ACHN (cell line): ENCODE results near the gene LRP5.
A peak's percentile ranks its signal among the peaks of the same experiment; 100 is the strongest.
"Not testable (repeated sequence)": the region's sequence is repeated elsewhere in the genome, so short reads cannot be mapped to it uniquely, and the experiment has no call there.

Experiments
- DNase-seq: peaks from one replicate; pipeline ENCODE4 v3.0.0-alpha.2; 2015
- in situ Hi-C: cut with HindIII; loops from 2 replicates; pipeline ENCODE4 v1.10.0; 2017; ENCODE audit warnings: low sequenced_read_pairs, low pct_ligation_motif_present, low pct_unique_long_range_greater_than_20kb

The LRP5 gene

DNA sequence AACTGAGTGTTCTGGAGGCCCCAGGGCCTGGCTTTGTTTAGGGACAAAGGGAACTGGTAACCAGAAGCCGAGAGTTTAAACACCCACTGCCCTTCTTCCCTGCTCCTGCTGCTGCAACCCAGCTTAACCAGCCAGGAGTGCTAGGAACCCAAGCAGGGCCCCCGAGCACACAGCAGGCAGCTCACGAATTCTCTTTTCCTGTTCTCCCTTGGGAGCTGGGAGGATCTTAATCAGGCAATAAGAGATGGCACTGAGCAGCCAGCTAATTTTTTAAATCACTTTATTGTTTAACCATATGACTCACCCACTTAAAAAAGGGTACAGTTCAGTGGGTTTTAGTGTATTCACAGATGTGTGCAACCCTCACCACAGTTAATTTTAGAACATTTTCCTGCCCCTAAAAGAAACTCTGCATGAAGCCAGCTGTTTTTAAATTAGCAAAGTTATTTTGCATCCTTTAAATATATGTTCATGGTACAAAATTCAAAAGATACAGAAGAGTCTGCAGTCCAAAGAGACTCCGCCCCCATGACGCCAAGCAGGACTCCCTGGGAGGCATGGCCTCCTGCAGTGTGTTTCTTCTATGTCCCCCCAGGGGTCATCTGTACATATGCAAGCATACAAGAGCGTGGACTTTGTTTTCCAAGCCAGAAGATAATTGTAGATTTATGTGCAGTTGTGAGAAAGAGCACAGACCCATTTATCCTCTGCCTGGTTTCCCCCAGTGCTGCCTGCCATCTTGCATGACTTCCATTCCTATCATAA, 129.3 kb downstream of the LRP5 start:
- in situ Hi-C loops = no loop called here
- peak; percentile 9 for DNase-seq

DNA sequence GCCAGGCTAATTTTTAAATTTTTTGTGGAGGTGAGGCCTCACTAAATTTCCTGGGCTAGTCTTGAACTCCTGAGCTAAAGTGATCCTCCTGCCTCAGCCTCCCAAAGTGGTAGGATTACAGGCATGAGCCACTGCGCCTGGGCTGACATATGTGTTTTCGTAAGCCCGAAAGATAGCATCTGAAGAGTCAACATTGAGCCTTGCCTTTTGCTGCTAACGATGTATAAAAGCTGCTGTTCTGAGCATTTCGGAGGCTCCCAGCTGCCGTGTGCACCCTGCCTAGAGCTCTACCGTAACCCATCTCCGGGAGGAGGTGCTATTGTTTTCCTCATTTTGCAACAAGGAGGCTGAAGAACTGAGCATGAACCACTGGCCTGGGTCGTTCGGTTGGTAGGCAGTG, 130.0 kb downstream of the LRP5 start:
- no peak for DNase-seq
- in situ Hi-C loops = no loop called here

DNA sequence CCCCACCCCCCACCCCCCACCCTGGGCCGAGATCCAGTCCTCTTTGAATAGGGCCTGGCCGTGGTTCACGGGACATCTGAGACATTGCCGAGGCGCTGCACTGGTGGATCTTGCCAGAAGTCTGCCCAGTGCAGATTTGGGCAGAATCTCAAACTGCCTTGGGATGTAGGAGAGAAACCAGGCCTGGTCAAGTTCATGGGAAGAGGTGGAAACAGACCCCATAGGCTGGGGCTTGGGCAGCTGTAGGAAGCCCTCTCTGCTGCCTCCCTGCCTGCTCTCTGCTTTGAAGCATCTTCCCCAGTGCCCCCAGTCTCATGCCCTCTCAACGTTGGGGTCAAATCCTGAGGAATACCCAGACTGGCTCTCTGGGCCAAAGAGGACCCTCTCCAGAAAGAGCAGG, 132.2 kb downstream of the LRP5 start:
- DNase-seq = no peak
- in situ Hi-C loops = no loop called here

DNA sequence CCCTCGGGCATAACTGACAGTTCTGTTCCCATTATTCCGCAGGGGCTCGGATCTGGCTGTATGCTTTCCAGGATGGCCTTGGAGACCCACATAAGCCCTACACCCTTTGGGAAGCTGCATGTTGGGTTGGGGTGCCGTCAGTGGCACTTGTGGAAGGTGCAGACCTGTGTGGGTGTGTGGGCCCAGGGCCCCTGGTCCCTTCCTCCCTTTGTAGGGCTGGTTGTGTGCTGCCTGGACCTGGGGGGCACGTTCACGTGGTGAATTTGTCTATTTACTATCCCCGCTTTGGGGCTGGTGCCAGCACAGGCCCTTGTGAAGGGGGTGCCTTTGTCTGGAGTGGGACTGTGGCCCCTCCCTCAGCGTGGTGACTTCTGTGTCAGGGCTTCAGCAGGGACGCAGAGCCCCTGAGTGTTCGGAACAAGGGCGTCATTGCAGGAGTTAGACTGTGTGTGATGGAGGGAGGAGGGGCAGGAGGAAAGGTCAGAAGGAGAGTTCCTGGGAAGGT, 133.2 kb downstream of the LRP5 start:
- in situ Hi-C loops = no loop called here
- no peak for DNase-seq

DNA sequence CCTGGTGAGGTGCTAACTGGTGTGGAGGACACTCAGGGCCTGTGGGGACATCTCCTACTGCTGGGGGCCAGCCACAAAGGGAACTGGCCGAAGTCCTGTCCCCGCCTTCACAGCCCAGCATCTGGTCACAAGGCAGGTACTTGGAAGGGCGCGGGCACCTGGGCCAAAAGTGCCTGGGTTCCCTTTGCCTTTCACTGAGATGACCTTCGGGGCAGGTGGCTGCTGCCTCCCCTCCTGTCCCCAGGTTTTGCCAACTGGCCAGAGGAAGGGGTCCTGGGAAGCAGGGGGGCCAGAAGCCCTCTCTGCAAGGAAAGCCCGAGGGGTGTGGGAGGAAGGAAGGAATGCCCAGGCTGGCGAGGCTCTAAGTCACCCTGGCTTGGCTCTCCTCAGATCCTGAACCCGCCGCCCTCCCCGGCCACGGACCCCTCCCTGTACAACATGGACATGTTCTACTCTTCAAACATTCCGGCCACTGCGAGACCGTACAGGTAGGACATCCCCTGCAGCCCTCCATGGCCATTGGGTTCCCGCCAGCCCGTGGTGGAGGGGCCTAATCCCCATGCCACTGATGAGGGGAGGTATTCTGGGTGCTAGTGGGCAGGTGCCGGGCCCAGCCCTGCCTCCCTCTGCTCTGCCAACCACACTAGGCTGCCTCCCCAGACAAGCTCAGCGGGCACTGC, 133.8 kb downstream of the LRP5 start:
- no peak for DNase-seq
- in situ Hi-C loops = no loop called here

DNA sequence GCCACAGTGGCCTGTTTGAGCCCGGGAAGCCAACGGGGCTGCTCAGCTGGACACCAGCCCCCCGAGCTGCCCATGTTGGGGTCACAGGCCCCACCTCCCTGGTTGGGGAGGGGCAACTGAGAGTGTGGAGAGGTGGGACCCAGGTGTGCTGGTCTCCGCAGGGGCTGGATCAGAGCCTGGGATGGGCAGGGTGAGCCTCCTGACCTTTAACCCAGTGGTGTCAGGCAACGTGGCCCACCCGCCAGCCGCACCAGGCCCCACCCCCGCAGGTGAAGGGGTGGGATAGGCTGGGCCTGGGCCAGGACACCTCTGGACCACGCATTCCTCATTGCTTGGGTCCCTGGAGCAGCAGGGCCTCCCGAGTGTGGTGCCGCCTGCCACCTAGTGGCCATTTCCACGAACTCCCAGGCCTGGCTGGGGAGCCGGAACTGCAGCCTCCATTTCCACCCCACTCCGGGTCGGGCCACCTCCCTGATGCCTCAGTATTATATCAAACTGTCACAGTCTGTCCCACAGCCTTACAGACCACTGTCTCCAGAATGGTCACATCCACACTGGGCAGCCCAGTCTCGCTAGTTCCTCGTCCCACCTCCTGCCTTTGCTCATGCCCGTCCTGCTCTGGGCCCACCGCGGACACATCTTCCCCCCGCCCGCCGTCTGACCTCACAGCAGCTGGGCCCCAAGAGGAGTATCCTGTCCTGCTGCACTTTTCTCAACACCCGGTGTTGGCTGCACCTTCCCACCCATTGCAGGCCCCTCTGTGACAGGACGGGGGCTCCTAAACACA, 134.8 kb downstream of the LRP5 start:
- peak; percentile 65 for DNase-seq
- in situ Hi-C loops = no loop called here

DNA sequence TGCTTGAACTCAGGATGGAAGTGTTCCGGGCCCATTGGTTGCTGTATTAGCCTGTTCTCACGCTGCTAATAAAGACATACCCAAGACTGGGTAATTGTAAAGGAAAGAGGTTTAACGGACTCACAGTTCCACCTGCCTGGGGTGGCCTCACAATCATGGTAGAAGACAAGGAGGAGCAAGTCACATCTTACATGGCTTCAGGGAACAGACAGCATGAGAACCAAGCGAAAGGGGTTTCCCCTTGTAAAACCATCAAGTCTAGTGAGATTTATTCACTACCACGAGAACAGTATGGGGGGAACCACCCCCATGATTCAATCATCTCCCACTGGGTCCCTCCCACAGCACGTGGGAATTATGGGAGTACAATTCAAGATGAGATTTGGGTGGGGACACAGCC, 135.5 kb downstream of the LRP5 start:
- in situ Hi-C loops, DNase-seq: not testable (repeated sequence)

DNA sequence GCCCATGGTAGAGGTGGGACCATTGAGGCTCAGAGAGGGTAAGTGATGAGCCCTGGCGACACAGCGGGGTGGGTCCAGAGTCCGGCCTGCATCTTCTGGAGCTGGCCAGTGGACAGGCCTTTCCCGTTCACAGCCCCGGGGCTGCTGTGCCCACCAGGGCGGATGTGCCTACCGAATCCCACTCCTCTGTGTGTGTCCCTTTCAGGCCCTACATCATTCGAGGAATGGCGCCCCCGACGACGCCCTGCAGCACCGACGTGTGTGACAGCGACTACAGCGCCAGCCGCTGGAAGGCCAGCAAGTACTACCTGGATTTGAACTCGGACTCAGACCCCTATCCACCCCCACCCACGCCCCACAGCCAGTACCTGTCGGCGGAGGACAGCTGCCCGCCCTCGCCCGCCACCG, 136.2 kb downstream of the LRP5 start:
- DNase-seq = no peak
- in situ Hi-C loops = no loop called here

DNA sequence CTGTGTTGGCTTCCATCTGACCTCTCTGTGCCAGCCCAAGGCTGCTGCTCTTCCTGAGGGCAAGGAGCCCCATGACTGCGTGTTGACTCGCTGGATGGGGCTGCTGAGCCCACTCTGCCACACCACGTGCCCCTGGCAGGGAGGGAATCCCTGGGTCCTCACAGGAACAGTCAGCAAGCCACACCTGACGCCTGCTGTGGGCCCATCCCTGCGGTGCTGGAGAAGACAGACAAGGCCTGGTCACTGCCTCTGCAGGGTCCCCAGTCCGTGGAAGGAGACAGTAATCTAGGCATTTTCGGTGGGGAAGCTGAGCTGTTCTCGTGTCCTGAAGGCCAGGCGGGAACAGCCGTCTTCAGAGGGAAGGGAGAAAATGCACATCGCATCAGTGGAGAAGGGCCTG, 137.6 kb downstream of the LRP5 start:
- in situ Hi-C loops = no loop called here
- DNase-seq = no peak

DNA sequence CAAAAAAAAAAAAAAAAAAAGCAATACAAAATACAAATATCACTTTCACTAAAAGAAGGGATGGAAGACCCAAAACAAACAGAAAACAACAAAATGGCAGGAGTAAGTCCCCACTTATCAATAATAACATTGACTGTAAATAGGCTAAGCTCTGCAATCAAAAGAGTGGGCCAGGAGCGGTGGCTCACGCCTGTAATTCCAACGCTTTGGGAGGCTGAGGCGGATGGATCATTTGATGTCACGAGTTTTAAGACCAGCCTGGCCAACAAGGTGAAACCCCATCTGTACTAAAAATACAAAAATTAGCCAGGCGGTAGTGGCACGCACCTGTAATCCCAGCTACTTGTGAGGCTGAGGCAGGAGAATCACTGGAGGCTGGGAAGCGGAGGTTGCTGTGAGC, 138.3 kb downstream of the LRP5 start:
- in situ Hi-C loops = no loop called here
- DNase-seq = no peak

DNA sequence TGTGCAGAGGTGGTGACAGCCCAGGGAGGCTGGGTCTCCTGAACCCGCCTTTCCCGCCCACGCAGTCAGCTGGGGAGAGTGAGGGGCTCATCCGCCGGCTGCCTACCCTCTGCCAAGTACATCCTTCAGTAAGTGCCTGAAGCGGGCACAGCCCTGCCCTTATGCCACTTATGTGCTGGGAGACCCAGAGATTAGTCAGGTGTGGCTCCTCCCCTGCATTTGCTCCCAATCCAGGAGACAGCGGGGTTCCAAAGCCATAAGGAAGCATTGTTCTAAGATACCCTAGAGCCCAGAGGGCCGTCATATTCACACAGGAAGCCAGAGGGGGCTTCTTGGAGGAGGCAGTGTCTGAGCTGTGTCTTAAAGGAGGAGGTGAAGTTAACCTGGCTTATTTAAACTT, 142.4 kb downstream of the LRP5 start:
- in situ Hi-C loops = no loop called here
- DNase-seq = no peak

DNA sequence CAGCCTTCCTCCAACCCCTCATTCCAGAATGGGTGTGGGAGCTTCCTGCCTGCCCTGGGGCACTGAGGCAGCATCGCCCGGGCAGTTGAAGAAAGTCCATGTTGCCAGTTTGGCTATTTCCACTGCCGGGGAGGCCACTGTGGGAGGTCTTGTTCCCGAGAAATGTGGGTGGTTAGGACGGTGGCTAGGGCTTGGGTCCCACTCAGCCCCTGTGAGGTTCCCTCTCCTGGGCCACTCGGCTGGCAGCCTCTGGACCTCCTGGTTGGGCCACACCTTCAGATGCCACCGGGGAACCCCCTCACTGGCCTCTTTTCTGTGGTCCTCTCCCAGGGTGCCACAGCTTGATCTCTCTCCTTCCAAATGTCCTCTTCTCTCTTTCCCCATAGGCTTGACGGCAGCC, 143.1 kb downstream of the LRP5 start:
- no peak for DNase-seq
- in situ Hi-C loops = no loop called here

DNA sequence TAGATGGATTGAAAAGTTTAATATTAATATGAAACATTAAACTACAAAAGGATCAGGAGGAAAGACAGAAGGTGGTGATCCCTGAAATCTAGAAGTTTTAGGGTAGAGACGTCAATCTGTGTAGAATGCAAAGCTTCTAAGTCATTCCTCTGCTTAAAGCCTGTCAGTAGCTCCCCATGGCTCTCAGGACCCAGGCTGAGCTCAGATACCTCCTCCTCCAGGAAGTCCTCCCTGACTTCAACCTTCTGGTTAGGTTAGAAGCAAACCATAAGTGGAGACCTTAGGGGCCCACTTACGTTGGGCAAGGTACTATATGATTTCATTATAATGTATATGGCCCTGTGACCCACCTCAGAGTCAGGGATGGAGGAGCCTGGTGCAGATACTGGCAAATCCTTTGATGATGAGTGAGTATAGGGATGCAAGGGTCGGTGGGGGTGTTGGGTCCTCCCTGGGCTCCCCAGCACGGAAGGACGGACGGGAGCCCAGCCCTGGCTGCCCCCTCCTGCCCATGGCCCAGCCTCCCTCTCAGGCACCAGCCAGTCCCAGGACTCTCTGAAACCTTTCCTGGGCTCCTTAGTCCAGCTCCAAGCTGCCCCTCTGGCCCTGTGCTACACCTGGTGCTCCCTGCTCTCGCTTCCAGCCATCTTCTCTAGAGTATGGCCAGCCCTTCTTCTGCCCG, 145.0 kb downstream of the LRP5 start:
- in situ Hi-C loops = no loop called here
- DNase-seq = no peak

DNA sequence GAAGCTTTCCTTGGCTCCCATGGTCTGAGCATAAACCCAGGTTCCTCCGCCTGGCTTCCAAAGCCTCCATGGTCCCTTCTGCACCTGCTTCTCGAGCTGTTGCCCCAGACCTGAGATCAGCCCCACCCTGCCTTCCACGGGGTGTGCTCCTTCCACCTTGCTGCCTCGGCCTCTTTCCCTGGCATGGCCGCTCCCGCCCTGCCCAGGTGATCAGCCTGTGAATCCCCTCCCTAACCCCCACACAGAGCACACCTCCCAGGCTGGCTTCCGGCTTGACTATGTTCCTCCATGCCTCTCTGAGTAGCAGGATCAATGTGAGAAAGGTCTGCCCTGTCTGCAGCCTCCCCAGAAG, 145.5 kb downstream of the LRP5 start:
- no peak for DNase-seq

DNA sequence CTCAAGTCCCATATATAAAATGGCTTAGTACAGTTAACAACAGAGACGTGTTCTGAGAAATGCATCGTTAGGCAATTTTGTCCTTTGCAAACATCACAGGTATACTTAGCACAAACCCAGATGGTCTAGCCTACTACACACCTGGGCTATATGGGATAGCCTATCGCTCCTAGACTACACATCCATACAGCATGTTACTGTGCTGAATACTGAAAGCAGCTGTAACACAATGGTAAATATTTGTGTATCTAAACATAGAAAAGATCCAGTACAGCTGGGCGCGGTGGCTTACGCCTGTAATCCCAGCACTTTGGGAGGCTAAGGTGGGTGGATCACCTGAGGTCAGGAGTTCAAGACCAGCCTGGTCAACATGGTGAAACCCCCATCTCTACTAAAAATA, 145.9 kb downstream of the LRP5 start:
- in situ Hi-C loops, DNase-seq: not testable (repeated sequence)

More for the DNA sequence above, 145.5 kb downstream of the LRP5 start:
- in situ Hi-C loops = no loop called here

DNA sequence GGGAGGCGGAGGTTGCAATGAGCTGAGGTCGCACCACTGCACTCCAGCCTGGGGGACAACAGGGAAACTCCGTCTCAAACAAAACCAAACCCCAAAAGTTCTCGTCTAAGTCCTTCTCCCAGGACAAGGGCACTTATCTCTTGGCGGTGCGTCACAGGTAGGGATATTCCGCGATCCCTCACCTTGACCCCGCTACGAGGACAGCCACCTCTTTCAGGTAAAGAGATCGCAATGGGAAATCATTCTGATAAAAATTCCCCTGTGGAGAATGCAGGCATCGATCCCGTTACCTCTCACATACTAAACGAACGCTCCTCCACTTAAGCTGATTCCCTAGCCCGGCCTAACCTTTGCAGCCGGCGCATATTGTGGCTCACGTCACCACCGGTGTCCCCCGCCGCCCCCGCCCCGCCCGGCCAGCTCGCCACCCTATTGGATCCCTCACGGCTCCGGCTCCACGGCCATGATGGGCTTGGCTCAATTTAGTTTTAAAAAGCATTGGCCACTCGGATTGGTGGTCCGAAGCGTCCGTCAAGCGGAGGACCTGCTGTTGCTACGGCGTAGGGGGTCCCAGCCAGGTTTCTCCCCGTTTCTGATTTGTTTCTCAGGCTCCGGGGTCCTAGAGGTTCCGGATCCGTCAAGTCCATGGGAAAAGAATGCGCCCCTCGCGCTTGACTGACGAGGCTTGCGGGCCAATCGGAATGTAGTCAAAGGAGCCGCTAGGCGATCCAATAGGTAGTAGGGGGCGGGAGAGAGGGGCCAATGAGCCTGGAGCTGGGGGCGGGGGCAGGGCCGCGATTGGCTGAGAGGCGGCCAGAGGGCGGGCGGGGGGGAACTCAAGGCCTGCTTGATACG, 147.7 kb downstream of the LRP5 start:
- peak; percentile 96 for DNase-seq
- in situ Hi-C loops = no loop called here

DNA sequence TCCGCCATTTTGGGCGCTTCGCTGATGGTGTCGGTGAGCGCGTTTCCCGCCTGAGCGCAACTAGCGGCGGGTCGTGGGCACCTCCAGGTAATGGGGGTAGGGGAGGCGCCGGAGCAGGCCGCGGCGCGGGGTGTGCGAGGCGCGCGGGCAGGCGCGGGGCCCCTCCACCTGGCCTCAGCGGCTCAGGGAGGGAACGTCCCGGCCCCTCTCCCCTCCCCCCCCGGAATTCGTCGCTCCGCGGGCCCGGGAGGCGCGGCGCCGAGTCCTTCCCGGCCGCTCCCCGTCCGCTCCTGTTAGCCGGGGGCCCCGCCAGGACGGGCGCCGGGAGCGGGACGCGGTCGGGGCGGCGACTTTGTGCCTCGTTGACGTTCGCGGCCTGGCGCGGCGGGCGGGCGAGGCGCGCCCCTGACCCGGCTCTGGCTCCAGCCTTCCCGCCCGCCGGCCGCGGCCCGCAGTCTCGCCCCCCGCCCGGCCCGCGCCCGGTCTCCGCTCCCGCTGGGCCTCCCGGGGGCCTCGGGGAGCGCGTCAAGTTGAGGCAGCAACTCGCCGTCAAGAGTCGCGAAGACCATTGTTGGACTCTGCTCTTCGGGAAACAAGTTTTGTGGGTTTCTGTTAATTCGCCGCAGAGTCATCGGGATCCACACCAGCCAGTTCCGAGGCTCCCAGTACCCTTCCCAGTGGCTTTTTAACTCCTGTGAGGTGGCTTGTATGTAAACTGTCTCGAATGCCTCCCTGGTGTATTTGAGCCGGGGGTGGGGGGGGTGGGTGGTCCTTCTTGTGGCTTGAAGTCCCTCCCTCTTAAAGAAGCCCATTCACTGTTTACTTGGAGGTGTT, 148.6 kb downstream of the LRP5 start, which contains the start of gene PPP6R3:
PPP6R3 (plus strand) TSS at position 12 of the 834 bp plus-strand sequence. CDS start 76,913 bp downstream, outside the sequence.
- in situ Hi-C loops = no loop called here
- peak; percentile 23 for DNase-seq
